NCI-H510A (cell line): Measurements from ENCODE around the gene ANKRD44.

ENCODE experiments used
- DNase-seq: peaks from one replicate; lab custom pipeline; 2025; lab: John Stamatoyannopoulos, UW

Gene ANKRD44

GRCh38 chr2:197179744-197180498, 130.7 kb downstream of the ANKRD44 start:
- no peak for DNase-seq

- DNase-seq, result no peak
Observed at GRCh38 chr2:197176522-197176921, 134.1 kb downstream of the ANKRD44 start.

GRCh38 chr2:197174539-197175094, 136.0 kb downstream of the ANKRD44 start:
- DNase-seq, result no peak

DNA sequence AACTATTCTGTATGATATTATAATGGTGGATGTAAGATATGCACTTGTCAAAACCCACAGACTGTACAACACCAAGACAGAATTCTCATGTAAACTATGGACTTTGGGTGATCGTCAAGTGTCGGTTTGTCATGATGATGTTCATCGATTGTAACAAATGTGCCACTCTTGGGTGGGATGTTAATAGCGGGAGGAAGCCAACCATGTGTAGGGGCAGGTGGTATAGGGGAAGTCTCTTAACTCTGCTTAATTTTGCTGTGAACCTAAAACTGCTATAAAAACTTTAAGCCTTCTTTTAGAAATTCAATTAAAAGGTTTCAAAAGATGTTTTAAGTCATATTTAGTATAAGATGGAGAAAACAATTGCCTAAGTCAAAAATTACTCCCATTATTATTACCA, 139.0 kb downstream of the ANKRD44 start:
- DNase-seq, result no peak

GRCh38 chr2:197170208-197170607, 140.4 kb downstream of the ANKRD44 start:
- DNase-seq, result no peak

DNA sequence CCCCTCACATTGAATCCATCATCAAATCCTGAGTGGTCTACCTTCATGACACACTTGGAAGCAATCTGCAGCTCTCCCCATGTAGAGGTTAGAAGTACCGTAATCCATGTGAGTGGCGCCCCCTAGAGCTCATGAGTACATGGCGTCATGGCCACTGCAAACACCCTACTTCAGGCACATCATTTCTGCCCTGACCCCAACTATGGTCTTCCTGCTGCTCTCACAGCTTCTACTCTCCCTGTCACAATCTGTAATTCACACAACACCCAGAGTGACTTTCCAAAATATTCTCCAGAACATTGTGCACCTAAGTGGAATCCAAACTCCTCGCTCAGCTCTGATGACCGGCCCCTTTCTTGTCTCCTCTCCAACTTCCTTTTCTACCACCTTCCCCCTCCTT, 141.9 kb downstream of the ANKRD44 start:
- DNase-seq, result no peak

- no peak for DNase-seq
Observed at GRCh38 chr2:197167608-197168314, 142.8 kb downstream of the ANKRD44 start.

DNA sequence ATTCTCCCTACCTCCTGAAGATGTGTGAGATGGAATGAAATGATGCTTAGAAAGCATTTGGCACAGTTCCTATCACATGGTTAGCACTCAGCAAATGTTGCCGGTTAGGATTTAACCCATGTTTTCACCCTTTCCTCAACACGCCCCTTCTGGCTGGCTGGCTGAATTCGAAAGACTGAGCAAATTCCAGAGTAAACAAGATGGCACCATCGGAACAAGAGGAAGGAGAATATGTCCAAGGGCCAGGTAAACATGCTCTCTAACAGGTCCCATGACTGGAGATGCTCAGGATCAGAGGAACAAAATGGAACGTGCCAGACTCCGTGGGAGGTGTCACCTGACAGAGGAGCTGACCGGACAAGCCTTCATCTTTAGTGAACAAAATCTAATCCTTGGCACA, 145.6 kb downstream of the ANKRD44 start:
- peak; percentile 62 for DNase-seq

DNA sequence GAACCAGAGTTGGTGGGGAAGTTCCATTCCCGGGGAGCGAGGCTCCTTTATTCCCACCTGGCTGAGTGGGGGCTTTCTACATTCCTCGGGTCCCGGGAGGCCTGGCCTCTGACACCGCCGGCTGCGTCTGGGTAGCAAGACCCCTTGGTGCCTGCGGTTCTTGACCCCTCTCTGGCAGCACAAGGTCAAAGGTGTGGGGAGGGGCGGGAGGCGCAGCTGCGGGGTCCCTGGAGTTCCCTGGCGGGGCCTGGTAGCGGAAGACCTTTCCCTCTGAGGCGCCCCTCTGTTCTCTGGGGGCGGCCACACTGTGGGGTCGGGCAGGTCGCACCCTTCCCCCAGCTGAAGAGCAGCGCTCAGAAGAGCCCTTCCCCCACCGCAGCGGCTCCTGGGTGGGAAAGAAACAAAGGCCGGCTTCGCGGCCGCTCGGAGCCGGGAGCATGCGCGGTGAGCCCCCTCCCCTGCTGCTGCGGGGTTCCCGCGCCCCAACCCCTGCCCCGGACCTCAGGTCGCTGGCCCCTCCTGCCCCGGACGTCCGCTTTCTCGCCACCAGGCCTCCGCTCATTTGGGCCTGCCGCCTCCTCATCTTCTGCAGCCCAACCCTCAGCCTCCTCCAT, 146.3 kb downstream of the ANKRD44 start:
- DNase-seq, result no peak

GRCh38 chr2:197163712-197164140, 146.9 kb downstream of the ANKRD44 start:
- DNase-seq, result no peak

GRCh38 chr2:197161774-197162173, 148.8 kb downstream of the ANKRD44 start:
- no peak for DNase-seq

GRCh38 chr2:197159661-197160211, 150.8 kb downstream of the ANKRD44 start:
- DNase-seq, result no peak

- DNase-seq, result no peak
Observed at GRCh38 chr2:197158591-197159550, 151.7 kb downstream of the ANKRD44 start.

GRCh38 chr2:197157879-197158537, 152.6 kb downstream of the ANKRD44 start:
- no peak for DNase-seq

- DNase-seq, result no peak
Observed at GRCh38 chr2:197156771-197157170, 153.8 kb downstream of the ANKRD44 start.

- DNase-seq, result no peak
Observed at GRCh38 chr2:197152451-197153228, 157.9 kb downstream of the ANKRD44 start.

GRCh38 chr2:197149546-197149945, 161.0 kb downstream of the ANKRD44 start:
- DNase-seq, result no peak

GRCh38 chr2:197148401-197148800, 162.2 kb downstream of the ANKRD44 start:
- DNase-seq, result no peak

- DNase-seq, result no peak
Observed at GRCh38 chr2:197147942-197148341, 162.6 kb downstream of the ANKRD44 start.

DNA sequence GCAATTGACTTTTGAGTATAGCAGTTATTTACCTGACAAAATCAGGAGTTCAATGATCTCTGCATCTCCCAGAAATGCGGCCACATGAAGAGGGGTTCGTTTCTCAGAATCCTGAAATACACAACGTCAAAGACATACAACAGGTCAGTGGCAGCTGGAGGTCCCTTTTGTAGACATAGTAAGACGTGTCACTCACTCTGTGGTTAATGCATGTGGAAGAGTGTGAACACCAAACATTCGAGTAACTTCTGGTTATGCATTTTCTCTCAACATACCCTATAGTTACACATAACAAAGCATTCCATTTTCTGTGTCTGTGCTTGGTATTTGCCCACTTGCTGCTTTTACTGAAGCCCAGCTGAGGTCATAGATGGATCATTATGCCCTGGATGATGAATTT, 163.6 kb downstream of the ANKRD44 start:
- no peak for DNase-seq
